ENCODE results near the gene ATP6V1B1. TPM values are rescaled to one million over a fixed set of nuclear protein-coding genes. Genes with fewer than 3 reads are reported as not detected.

Gene ATP6V1B1
- total and polyA plus RNA-seq, 2 of the 13 experiments (the other 11 are each of a cell fraction or from before 2014, with no cell fraction given) = 0.58 to 1.6 TPM

DNA sequence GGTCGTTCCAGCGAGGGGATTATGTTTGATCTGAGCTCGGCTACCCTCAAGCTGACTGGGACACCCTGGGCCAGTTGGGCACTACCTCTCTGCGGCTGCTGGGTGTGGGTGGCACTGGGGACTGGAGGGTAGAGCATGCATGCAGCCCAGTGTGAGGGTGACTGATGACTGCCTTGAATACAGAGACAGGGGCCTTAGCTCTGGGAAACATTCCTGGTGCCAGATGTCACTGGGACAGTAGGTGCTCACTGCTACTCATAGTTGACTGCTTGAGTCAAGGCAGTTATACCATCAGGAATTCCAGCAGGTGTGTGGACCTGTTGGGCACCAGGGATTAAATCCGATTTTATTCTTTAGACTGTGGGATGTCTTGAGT, 33.6 kb upstream of the ATP6V1B1 start (continued):
- TF ChIP-seq SNAPC4 (CRISPR knock-in tag; IDR thresholded peaks at IDR 0.05) = no peak
- 0 out of 2 replicates have a peak, but pooled peaks have one; percentile 25 for TF ChIP-seq TOPORS (CRISPR knock-in tag; IDR thresholded peaks at IDR 0.05)
- TF ChIP-seq HOXA3 (CRISPR knock-in tag; IDR thresholded peaks at IDR 0.05) = no peak
- no peak for TF ChIP-seq ZNF850 (CRISPR knock-in tag; conservative IDR thresholded peaks at IDR 0.05)
- no peak for TF ChIP-seq ZNF614 (CRISPR knock-in tag; IDR thresholded peaks at IDR 0.05; ENCODE audit: borderline replicate concordance)
- TF ChIP-seq AKAP8 (CRISPR knock-in tag; IDR thresholded peaks at IDR 0.05) = no peak
- TF ChIP-seq ZNF672 (CRISPR knock-in tag; IDR thresholded peaks at IDR 0.05) = no peak
- TF ChIP-seq, protein P1, sequence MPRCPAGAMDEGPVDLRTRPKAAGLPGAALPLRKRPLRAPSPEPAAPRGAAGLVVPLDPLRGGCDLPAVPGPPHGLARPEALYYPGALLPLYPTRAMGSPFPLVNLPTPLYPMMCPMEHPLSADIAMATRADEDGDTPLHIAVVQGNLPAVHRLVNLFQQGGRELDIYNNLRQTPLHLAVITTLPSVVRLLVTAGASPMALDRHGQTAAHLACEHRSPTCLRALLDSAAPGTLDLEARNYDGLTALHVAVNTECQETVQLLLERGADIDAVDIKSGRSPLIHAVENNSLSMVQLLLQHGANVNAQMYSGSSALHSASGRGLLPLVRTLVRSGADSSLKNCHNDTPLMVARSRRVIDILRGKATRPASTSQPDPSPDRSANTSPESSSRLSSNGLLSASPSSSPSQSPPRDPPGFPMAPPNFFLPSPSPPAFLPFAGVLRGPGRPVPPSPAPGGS (CRISPR knock-in tag; IDR thresholded peaks at IDR 0.05) = no peak
- TF ChIP-seq ZC3H4 (CRISPR knock-in tag; IDR thresholded peaks at IDR 0.05; ENCODE audit: borderline replicate concordance) = no peak
- TF ChIP-seq KMT2A (CRISPR knock-in tag; IDR thresholded peaks at IDR 0.05) = 0 out of 2 replicates have a peak, but pooled peaks have one; percentile 21
- TF ChIP-seq ZNF3 (CRISPR knock-in tag; IDR thresholded peaks at IDR 0.05) = peak; percentile 89
- TF ChIP-seq ZNF570 (CRISPR knock-in tag; IDR thresholded peaks at IDR 0.05; ENCODE audit: borderline replicate concordance) = no peak
- TF ChIP-seq MYPOP (CRISPR knock-in tag; IDR thresholded peaks at IDR 0.05) = no peak
- no peak for TF ChIP-seq PHF8 (CRISPR knock-in tag; IDR thresholded peaks at IDR 0.05)
- TF ChIP-seq NONO (IDR thresholded peaks at IDR 0.05) = no peak
- peak; percentile 24; the same call in 1 of the 2 replicates for TF ChIP-seq NONO (CRISPR knock-in tag; conservative IDR thresholded peaks at IDR 0.05)
- TF ChIP-seq SRY (CRISPR knock-in tag; IDR thresholded peaks at IDR 0.05) = no peak
- TF ChIP-seq ZNF30 (CRISPR knock-in tag; IDR thresholded peaks at IDR 0.05) = no peak
- 0 out of 2 replicates have a peak, but pooled peaks have one; percentile 8 for TF ChIP-seq ATF3 (CRISPR knock-in tag; IDR thresholded peaks at IDR 0.05)
- no peak for TF ChIP-seq ZNF513 (CRISPR knock-in tag; conservative IDR thresholded peaks at IDR 0.05)

All from HepG2 (cell line).